AG09319 (cell line): ENCODE results near the gene SULT4A1.

Source experiments
- DNase-seq: peaks from one replicate; pipeline ENCODE4 v3.0.0-alpha.2; 2010; ENCODE audit warnings: low read depth; ENCODE audit errors: extremely low read depth
- CTCF ChIP-seq: IDR thresholded peaks from 2 replicates; pipeline ENCODE4 v1.5.1; 2011; ENCODE audit warnings: low read depth, mild to moderate bottlenecking, inconsistent platforms, low read length, moderate library complexity

Gene SULT4A1

GRCh38 chr22:43835166-43835565 lies 27.1 kb downstream of the SULT4A1 start:
- DNase-seq, result no peak
- no peak for TF ChIP-seq CTCF

- TF ChIP-seq CTCF, result no peak
- no peak for DNase-seq
These were observed 28.8 kb downstream of the SULT4A1 start for GRCh38 chr22:43833286-43834240.

- no peak for DNase-seq
- TF ChIP-seq CTCF, result no peak
These were observed 29.7 kb downstream of the SULT4A1 start for GRCh38 chr22:43832393-43833265.

GRCh38 chr22:43831561-43832392 lies 30.5 kb downstream of the SULT4A1 start:
- TF ChIP-seq CTCF, result no peak
- DNase-seq, result no peak

- TF ChIP-seq CTCF, result no peak
- no peak for DNase-seq
These were observed 31.3 kb downstream of the SULT4A1 start for GRCh38 chr22:43830931-43831560.

- no peak for DNase-seq
These were observed 32.1 kb downstream of the SULT4A1 start for GRCh38 chr22:43829904-43830851.

More at GRCh38 chr22:43829904-43830851, 32.1 kb downstream of the SULT4A1 start:
- no peak for TF ChIP-seq CTCF
